RKO (cell line): Measurements from ENCODE around the gene EPHB6.

ENCODE experiments used
- DNase-seq: peaks from one replicate; pipeline ENCODE4 v3.0.0-alpha.2; 2016; ENCODE audit warnings: low spot score

EPHB6 gene

GRCh38 chr7:142833174-142834048 lies 21.5 kb upstream of the EPHB6 start:
- DNase-seq, result peak; percentile 51

GRCh38 chr7:142835487-142835886 lies 19.4 kb upstream of the EPHB6 start:
- DNase-seq, result no peak

GRCh38 chr7:142836426-142836825 lies 18.4 kb upstream of the EPHB6 start:
- no peak for DNase-seq

- peak; percentile 22 for DNase-seq
Measured at GRCh38 chr7:142838461-142839213, 16.2 kb upstream of the EPHB6 start.

GRCh38 chr7:142842251-142842766 lies 12.6 kb upstream of the EPHB6 start:
- no peak for DNase-seq

GRCh38 chr7:142847353-142847752 lies 7.5 kb upstream of the EPHB6 start:
- DNase-seq, result peak; percentile 41

GRCh38 chr7:142851269-142851668 lies 3.6 kb upstream of the EPHB6 start:
- DNase-seq, result no peak

GRCh38 chr7:142851919-142852318 lies 3.0 kb upstream of the EPHB6 start:
- DNase-seq, result peak; percentile 31

- peak; percentile 75 for DNase-seq
Measured at GRCh38 chr7:142853739-142854371, 1.0 kb upstream of the EPHB6 start.

GRCh38 chr7:142855114-142855743 lies 353 bp downstream of the EPHB6 start:
- DNase-seq, result no peak

GRCh38 chr7:142855756-142856564 lies 1.1 kb downstream of the EPHB6 start:
- no peak for DNase-seq

- DNase-seq, result no peak
Measured at GRCh38 chr7:142856565-142857245, 1.8 kb downstream of the EPHB6 start.

GRCh38 chr7:142857625-142858024 lies 2.7 kb downstream of the EPHB6 start:
- DNase-seq, result no peak

- no peak for DNase-seq
Measured at GRCh38 chr7:142859411-142859810, 4.5 kb downstream of the EPHB6 start.

- DNase-seq, result peak; percentile 24
Measured at GRCh38 chr7:142859829-142860228, 5.0 kb downstream of the EPHB6 start.

GRCh38 chr7:142860968-142861367 lies 6.1 kb downstream of the EPHB6 start:
- DNase-seq, result no peak

GRCh38 chr7:142862351-142862750 lies 7.5 kb downstream of the EPHB6 start:
- DNase-seq, result no peak

- DNase-seq, result no peak
Measured at GRCh38 chr7:142862786-142863400, 8.0 kb downstream of the EPHB6 start.

- DNase-seq, result no peak
Measured at GRCh38 chr7:142863891-142864685, 9.2 kb downstream of the EPHB6 start.
